Anterior cingulate cortex (tissue), 58 donors: ENCODE measurements around the gene MIPEP.
"Not testable (repeated sequence)": the region's sequence is repeated elsewhere in the genome, so short reads cannot be mapped to it uniquely, and the experiment has no call there.

Experiments used
- DNase-seq, 58 donors: peaks; one replicate each; lab custom pipeline; 2025; lab: John Stamatoyannopoulos, UW

The MIPEP gene

DNA sequence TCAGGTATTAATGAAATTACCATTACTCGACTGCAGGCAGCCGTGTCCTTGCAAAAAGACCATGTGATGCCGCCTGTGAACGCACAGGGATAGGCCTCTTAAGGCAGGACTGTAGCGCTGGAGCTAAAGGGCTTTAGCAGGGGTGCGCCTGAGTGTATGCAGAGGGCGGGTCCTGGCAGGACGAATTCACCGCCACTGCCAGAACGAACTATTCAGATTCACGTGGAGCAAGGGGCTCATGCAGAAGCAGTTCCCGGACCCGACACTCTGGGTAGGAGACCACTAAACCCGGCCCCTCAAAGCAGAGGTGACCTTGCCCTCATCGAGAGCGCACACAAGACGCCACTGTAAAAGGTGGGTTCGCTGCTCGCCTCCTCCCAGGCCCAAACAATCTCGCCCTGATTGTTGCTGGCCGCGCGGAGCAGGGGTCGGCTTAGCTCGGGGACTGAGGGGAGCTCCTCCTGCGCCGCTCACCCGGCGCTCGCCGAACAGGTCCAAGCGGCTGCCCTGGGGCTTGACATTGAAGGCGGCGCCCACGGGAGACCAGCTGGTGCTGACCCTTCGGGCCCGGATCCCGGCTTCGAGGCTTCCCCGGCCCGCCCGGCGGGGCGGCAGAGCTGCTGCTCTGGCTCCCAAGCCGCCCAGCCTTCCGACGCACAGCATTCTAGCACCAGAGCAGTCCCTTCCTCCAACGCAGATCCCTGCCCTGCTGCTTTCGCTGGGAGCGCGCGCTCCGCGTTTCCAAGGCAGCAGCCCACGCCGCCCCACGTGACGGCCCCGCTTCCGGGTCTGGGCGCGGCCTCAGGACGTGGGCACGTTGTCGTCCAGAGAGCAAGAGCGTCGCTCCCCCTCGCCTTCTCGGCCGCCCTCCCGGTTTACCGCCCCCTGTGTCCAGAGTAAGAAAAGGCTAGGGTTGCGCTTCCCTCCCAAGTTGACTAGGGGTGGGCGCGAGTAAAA lies at the start of gene MIPEP:
Gene MIPEP (minus strand): TSS at position 743 of the 957 bp plus-strand sequence. CDS start 80 bp downstream, at position 663.
- DNase-seq, result peak; percentile 37 to 96 (median 92)

DNA sequence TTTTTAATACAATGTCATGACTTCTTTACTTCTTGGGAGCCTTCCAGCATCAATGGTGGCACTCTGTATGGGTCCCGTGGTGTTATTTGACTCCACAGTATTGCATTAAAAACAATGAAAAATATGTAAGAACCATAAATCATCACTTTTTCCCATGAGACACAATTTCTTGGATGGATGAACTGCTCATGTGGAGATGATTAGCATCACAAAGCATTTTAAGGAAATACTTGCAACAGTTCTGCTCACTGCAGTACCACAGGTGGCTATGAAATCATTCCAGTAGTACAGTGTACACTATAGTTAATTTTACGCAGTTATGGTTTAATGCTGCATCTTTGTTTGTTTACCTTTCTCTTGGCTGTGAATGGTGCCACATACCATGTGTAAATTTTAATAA lies 45.3 kb upstream of the MIPEP start:
- no peak for DNase-seq

DNA sequence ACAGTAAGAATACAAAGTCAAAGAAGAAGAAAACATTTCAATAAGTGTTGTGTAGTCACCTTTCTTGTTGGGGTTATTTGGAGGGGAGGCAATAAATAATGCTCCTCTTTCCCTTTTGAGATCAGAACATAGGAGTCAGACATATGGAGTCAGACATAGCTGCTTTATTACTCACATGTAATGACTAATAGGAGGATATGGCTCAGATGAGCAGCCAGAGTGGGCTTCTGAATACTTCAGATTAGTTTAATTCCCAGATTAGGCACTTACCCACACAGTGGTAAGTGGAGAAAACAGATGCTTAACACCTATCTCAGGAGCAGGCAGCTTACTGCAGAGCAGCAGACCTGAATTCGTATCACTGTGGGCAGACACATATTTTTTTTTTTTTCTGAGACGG lies 39.8 kb upstream of the MIPEP start:
- no peak for DNase-seq

DNA sequence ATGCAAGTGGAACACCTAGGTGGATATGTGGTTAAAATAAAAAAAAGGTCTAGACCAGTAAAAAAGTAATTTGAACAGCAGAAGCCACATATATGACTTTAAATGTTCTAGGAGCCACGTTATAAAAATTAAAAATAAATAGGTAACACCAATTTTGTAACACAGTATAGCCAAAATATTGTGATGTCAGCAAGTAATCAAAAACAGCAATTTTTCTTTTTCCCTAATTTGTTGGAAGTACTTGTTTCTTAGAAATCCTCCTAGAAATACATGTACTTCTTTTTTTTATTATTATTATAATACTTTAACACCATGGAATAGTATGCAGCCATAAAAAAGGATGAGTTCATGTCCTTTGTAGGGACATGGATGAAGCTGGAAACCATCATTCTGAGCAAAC lies 33.8 kb upstream of the MIPEP start:
- DNase-seq, result no peak

DNA sequence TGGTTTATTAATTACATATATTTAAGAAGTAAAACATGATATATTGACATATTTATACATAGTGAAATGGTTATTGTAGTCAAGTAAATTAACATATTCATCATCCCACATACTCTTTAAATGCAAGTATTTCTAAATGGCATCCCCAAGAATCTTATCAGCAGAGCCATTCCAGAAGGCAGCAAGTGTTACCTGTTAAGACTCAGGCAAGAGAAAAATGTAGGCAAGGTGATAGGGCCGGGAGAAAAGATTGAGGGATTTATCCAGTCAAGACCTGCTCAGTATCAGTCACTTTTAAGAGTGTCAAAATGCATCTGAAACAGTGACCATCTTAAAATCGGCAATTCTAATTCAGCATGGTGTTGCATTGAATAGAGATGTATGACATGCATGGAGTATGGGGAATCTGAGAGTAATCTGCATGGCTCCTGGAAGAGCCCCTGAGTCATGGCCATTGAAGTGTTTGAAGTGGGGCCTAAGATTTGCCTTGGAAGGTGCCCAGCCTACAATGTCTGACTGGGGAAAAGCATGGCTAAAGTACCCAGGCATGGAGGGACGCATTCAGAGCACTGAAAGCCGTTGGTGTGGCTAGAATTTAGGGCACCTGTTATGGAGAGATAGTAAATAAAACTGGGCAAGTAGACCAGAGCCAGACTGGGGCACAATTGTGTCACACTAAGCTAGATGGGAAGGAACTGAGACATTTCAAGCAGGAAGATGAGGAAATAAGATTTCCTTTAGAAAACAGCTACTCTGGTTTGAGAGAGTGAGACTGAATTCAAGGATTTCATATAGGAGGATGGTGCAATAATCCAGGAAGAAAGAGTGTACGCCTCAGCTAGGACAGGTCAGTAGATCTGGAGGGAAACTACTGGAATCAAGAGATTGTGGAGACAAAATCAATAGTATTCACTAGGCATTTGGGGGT lies 33.1 kb upstream of the MIPEP start:
- no peak for DNase-seq

DNA sequence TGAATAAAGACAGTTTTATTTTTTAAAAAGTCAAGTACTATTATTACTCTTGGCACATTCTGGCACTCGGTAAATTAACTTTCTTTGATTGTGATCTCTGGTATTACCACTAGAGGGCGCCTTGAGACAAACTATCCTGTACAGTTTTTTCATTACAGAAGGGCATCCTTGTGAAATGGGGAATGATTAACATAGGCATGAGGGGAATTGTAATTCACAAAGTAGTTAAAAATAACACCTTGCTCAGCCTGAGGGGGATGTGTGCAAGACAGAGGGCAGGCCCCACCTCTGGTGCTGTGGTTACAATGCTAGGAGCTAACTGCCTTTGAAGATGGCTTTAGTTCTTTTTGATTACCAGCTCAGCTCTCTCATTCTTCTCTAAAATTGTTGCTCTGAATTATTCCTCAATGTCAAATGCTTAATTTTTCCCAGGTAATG lies 32.3 kb upstream of the MIPEP start:
- peak in 5 of 58 donors; percentile 2 to 9 (median 7) for DNase-seq

DNA sequence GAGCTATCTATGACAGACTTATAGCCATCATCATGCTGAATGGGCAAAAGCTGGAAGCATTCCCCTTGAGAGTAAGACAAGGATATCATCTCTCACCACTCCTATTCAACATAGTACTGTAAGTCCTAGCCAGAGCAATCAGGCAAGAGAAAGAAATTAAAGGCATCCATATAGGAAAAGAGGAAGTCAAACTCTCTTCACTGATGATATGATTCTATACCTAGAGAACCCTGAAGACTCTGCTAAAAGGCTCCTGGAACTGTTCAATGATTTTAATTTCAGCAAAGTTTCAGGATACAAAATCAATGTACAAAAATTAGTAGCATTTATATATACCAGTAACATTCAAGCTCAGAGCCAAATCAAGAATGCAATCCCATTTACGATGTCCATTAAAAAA lies 29.8 kb upstream of the MIPEP start:
- no peak for DNase-seq

DNA sequence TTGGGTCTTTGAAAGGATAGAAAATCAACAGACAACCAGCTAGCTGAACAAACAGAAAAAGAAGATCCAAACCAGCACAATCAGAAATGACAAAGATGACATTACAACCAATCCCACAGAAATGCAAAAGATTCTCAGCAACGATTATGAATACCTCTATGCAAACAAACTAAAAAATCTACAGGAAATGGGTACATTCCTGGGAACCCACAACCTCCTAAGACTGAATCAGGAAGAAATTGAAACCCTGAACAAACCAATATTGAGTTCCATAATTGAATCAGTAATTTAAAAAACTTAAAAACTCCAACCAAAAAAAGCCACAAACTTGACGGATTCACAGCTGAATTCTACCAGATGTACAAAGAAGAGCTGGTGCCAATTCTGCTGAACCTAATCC lies 29.0 kb upstream of the MIPEP start:
- no peak for DNase-seq

DNA sequence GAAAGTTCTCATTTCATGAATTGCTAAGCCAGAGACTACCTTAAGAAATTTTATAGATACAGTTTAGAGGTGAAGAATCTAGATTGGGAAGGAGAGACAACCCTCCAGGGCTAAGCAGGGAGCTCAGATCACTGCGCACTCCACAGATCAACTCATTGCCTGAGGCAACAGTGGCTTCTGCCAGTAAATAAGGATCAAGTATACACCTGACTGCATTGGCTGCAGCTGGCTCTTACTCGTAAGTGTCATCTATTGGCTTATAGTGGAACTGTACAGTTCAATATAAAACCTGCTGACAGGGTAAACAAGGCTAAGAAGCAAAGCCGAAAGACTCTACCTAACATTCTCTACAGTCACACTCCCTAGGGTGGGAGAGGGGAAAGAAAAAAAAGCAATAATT lies 26.1 kb upstream of the MIPEP start:
- DNase-seq, result no peak

DNA sequence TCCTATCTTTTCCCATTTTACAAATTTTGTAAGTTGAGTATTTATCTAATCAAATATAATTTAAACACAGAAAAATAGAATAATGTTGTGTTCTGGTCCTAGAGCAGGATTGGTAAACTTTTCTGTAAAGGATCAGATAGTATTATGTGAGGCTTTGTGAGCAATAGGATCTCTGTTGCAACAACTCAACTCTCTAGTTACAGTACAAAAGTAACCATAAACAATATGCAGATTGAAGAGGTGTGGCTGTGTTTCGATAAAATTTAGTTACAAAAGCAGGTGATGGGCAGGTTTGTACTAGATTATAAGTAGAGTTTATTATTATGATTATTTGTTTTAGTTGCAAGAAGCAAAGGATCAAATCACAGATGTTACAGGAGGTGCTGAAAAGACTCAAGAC lies 23.3 kb upstream of the MIPEP start:
- no peak for DNase-seq

DNA sequence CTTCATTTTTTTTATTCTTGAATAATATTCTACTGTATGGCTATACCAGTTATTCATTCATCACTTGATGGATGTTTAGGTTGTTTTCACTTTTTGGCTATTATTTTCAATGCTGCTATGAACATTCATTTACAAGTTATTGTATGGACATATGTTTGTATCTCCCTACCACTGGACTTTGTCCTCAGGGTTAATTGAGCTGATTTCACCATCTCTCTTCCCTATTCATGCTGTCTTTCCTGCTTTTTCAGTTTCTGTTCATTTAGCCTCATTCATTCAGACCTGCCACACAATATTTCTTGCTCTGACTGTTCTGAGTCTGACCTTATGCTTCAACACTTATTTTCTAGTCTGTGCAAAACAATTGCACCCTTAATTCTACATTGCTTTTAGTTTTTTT lies 20.4 kb upstream of the MIPEP start:
- DNase-seq, result no peak

DNA sequence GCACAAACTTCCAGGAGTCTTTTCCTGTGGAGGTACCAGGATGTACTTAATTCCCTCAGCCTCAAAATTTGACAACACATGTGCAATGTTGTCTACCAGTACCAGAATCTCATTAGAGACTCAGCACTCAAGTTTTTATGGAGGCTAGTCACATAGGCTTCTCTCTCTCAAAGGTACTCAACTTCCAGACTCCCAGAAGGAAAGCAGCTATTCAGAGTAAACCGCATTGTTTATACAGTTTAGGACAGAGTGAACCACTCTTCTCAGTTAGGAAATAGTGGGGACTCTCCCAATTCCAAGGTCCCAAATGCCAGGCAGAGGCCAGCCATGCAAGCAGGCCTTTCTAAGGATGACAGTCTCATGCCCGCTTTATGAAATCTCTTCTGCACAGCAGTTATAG lies 16.6 kb upstream of the MIPEP start:
- DNase-seq, result no peak

DNA sequence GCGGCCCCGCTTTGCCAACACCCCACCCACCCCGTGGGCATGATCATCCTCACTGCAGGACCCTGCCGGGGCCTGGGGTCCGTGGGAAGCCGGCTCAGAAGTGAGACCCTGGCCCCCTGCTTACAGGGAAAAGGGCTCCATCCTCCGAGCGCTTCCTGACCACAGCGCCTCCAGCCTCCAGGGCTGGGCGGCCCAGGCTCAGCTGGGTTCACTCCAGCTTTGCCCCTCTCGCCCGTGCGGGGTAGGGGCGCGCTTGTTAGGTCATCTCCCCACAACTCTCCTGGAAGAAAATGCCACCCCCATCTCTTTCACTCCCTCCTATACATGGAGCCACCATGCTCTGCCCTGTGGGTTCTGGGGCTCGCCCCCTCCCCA lies 14.7 kb upstream of the MIPEP start:
- no peak for DNase-seq

DNA sequence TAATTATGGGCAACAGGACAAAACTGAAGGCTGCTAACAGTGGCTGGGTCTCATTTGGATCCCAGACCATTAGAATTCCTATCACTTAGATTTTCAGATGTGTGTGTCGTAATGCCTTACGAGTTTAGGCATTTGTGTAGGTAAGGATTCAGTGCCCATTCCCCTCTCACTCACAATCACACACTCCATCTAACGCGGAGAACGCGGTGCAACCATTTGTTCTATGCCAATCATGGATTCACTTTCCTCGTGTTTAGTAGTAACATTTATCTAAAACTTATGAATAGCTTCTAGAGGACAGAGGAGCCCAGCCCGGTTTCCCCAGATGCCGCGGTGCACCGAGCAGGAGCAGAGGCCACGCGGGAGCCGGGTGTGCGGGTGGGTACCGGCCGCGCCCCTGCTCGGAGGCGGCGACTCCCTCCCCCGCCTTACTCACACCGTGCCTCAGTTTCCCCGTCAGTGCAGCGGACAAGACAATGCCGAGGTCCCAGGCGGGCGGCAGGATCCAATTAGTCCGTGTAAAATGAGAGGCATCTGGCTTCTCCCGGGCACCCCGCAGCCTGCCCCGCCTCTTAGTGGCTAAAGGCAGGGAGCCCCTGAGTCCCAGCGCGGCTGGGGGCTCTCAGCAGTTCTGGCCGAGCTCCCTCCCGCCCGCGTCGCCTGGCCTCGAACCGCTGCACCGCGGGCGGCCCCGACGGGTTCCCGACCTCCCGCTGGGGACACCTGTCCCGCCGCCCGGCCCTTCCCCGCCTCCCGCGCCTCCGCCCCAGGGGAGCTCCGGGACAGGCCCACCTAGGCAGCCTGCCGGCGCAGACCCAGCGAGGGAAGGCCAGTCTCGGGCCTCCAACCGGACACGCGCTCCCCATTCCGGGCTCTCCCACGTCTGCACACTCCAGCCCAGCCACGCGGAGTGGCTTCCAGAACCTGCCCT lies 14.0 kb upstream of the MIPEP start:
- DNase-seq, result no peak

DNA sequence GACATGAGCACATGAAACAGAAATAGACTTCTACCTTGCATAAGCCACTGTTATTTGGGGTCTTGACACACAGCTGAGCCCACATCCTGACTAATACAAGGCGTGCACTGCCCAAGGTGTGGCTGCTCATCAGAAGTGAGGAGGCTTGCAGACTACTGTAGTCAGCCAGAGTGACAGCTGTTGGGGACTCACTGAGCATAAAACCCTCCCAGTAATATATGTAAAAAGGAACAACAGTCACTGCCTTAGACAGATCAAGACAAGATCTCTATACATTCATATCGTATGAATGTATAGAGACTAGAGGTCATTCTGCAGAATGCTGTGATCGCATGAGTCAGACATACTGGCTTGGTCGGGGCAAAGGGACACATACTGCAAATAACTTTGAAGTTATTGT lies 12.2 kb upstream of the MIPEP start:
- no peak for DNase-seq

DNA sequence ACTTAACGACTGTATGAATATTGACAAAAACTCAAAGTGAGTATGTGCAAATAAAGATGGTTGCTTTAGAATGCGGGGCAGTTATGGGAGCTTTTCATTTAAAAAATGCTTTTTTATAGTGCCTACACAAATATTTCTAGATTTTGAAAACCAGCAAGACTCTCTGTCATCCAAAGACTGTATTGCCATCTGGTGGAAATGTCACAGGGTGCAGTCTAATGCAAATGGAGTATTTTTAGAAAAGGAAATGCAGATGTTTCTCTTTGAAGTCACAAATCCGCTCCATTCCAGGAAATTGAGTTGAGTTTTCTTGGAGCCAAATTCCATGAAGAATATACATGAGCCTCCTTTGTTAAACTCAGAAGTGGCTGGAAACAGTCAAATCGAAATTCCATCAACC lies 10.4 kb upstream of the MIPEP start:
- peak in 10 of 58 donors; percentile 3 to 60 (median 14) for DNase-seq

DNA sequence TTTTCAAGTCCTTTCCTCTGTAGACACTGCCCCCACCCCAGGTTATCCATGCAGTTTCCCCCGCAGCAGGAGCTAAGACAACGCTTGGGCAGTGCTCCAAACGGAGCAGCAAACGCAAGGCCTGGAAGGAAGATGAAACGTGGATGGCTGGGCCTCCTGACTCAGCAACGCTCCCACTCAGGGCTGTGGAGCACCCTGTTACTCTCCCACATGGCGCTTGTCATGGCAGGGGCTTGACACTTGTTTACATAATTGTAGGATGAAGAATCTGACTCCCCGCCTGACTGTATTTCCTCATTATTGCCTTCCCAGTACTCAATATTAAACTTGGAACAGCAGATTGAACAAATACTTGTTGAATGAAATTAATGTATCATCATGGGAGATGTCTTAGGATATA lies 8.9 kb upstream of the MIPEP start:
- no peak for DNase-seq

DNA sequence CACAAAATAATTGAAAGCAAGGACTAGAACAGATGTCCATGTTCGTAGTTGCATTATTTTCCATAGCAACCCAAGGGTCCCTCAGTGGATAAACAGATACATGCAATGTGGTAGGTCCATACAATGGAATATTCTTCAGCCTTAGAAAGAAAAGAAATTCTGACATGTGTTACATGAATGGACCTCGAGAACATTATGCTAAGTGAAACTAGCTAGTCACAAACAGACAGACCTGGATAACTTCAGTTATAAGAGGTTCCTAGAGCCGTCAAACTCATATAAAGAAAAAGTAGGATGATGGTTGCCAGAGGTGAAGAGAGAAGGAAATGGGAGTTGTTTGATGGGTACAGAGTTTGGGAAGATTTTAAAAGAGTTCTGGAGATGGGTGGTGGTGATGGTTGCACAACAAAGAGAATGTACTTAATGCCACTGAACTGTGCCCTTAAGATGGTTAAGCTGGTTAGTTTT lies 8.3 kb upstream of the MIPEP start, which contains the start of gene C1QTNF9B:
Gene C1QTNF9B (minus strand): TSS at position 51 of the 468 bp plus-strand sequence.
- not testable (repeated sequence) for DNase-seq

DNA sequence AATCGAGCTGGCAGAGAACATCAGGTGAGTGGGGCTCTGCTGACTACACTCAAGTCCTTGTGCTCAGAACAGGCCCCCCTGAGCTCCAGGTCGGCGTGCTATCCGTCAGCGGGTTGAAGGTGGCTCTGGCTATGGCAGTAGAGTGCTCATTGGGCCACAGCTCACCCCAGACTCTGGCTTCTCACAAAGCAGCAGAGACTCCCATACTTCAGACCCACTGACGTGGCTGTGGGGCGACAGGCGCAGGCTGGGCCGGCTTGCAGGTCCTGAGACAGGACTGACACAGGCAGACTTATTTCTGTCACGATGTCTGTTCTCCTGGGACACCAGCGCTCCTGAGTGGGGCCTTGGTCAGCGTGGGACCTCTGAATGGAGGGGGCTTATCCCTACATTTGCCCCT lies 5.5 kb upstream of the MIPEP start:
- DNase-seq, result not testable (repeated sequence)

DNA sequence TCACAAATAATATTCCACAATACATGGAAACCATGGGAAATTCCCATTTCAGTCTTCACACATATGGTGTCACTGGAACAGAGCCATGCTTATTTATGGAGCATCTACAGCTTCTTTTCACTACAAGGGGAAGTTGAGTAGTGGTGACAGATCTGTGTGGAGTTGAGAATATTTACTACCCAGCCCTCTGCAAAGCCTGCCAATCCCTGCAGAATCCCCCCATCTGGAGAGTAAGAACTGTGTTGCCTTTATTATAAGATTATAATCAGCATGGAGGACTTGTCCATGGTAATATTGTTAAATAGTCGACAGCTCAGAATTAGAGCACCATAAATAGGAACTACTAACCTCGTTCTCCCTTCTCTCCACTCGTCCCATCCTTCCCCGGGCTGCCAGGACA lies 4.6 kb upstream of the MIPEP start:
- not testable (repeated sequence) for DNase-seq
